ENCODE data around the gene GAS1.

The GAS1 gene

GRCh38 chr9:86965636-86966395, 18.5 kb upstream of the GAS1 start:
- DNase-seq (ENCODE audit: low spot score): no peak

DNA sequence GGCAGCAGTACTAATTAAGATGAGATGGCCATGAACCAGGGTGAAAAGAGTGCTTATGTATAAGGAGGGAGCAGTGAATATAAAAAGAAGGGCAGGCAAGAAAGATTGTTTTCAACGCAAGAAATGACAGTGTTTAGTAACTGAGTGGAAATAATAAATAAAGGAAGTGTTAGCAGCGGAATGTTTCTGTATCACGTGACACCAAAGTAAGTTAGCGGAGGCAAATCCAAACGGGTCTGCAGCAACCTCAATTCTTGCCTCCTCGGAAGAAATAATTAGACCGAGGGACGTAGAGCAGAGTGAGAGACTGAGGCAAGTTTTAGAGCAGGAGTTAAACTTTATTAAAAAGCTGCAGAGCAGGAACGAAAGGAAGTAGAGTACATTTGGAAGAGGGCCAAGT, 15.4 kb upstream of the GAS1 start:
- DNase-seq (ENCODE audit: low spot score): no peak

- no peak for DNase-seq (ENCODE audit: low spot score)
Measured at GRCh38 chr9:86960938-86961337, 13.6 kb upstream of the GAS1 start.

DNA sequence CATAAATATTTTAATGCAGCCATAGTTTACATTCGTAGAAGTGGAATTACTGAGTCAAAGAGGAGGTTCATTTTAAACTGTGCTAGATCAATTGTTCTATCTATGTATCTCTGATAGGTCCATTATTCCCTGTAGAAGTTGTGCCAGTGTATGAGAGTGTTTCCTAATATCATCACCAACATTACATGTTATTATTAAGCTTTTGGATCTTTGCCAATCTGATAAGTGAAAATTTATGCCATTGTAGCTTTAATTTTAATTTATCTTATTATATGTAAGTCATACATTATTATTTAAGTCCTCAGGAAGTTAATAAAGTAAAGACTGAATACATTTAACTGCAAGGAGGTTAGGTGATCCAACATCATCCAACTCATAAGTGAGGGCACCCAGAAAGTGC, 10.9 kb upstream of the GAS1 start:
- no peak for DNase-seq (ENCODE audit: low spot score)

DNA sequence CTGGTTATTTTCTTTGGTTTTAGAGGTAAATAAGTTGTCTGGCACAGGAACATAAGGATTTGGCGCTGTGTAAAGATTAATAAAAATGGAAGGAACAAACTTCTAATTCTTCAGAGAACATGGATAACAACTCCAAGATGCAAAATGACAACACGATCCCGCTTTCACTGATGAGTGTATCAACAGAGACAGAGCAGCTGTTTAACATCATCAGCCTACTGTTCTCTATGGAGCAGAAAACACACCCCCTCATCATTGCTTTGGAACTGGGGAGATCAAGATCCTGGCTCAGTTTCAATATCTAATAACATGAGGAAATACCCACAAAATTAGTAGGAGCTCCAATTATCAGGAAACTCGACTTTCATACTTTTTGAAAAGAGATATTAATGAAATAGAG, 8.3 kb upstream of the GAS1 start:
- no peak for DNase-seq (ENCODE audit: low spot score)

- no peak for DNase-seq (ENCODE audit: low spot score)
Measured at GRCh38 chr9:86955042-86955441, 7.7 kb upstream of the GAS1 start.

GRCh38 chr9:86953181-86953580, 5.9 kb upstream of the GAS1 start:
- no peak for DNase-seq (ENCODE audit: low spot score)

DNA sequence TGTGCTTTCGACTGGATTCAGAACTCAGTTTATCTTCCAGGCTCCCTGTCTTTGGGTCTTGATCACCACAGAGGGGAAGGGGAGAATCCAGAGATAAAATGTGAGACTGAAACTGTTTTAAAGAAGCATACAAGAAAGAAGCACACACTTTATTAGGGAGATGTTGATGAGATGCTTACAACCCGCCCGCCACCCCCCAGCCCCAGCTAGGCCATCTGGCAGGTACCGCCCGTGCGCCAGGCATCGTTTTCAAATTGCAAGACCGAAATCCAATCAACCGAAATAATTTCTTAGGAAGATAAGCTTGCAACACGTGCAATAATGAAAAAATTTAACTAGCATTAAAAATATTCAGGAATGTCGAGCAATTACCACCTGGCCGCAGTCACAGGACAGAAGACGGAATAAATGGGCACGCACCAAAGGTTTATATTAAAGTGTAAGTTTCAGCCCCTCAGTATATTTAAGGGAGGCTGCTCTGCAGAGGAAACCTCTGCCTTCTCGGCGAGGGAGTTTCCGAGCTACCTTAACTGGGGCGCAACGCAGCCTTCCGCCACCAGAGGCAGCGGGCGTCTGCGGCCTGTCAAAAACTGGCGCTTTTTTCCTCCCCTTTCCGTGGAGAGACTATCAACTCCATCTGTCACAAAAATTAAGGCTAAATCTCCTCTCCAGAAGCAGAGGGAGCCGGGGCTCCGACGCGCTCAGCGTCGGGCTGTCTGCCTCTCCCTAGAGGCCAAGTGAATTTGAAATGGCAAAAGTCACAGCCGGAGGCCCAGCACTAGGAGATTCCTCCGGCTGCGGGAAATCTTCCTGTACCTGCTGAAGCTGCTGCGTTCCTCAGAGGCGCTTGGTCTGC, 996 bp upstream of the GAS1 start:
- DNase-seq (ENCODE audit: low spot score): peak; percentile 83

- DNase-seq (ENCODE audit: low spot score): peak; percentile 83
Measured at GRCh38 chr9:86946201-86947145, 833 bp downstream of the GAS1 start.

DNA sequence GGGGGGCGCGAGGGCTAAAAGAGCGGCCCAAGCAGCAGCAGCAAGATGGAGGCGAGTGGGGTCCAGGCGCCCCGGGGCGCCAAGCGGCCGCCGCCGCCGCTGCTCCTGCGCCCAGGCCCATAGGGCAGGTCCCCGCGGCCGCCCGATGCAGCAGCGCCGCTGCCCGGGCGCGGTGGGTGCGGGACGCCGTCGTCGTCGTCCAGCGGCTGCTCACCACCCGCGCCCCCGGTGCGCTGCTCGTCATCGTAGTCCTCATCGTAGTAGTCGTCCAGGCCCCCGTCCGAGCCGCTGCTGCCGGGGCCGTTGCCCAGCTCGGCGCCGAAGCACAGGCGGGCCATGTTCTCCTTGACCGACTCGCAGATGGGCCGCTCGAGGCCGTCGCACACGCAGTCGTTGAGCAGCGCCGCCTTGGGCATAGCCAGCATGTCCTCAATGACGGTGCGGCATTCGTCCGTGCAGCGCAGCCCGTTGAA, 1.5 kb downstream of the GAS1 start:
- DNase-seq (ENCODE audit: low spot score): peak; percentile 67

- DNase-seq (ENCODE audit: low spot score): peak; percentile 31
Measured at GRCh38 chr9:86944796-86945727, 2.2 kb downstream of the GAS1 start.

DNA sequence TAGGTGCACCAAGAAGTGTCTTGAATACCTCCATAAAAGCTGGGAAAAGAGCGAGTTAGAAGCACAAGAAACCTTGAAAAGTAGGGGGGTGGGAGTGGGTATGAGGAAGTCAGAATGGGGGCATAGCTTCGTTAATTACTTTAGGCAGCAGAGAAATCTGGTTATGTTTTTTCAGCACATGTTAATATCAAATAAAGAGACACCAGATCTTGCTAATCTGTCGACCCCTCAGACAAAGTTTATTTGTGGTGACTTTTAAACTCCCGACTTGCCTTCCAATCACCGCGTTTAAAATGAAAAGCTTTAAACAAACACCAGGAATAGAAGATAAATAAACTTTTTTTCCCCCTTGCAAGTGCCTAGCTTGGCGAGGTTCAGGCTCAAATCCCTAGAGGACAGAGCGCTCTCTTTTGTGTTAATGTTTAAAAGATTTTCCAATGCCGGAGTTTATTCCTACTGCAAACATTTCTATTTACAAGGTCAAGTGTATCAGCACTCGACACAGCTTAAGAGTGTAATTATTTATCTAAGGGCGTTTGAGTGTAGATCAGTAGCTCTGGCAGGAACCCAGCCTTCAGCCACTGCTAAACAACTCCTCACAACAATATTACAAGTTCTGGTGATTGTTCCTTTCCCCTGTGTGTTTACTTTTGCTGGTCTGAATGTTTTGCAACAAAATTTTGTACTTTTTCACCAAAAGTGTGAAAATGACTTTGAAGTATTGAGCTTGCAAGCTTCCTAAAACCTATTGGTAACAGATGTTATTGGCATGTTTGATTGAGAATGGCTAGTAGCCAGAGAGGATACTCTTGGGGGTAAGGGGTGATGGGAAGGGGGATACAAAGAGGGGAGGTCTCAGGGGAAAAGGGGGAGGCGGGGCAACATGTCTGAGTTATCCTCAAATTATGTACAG, 3.8 kb downstream of the GAS1 start:
- no peak for DNase-seq (ENCODE audit: low spot score)

DNA sequence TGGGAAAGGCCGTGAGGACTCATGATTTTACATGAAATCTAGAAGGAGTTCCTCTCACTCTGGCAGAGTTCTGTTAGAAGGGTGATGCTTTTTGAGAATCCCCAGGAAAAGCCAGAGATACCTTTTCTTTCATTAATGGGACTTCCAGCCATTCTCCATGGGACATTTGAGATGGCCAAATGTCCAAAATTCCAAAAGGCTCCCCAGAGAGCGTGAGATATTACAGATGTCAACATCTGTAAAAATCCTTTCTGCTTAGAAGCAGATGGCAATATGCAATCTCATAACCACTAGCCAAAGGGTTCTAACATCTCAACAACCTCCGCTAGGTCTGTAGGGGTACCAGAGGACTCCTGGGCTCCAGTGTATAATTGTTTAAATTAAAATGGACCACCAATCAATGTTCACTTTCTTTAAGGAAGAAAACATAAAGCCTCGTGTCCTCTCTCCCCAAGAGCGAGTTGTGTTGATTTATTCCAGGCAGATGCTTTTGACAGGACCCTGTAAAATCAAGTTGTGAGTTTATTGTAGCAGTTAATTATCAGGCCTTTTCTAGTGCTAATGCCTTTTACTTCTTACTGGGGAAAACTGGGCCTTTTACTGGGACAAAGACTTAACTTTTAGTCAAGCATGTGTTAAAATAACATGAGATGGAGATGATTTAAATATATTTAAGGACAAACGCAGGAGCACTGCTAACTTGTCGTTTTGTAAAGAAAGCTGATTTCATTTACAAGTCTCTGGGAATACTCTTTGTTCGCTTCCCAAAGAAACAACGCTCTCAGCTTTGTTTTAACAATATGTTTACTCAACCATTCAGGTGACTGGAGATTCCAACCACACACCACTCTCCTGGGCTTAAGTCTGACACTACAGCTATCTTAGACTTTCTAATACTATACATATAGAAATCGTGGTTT, 4.8 kb downstream of the GAS1 start:
- DNase-seq (ENCODE audit: low spot score): no peak

DNA sequence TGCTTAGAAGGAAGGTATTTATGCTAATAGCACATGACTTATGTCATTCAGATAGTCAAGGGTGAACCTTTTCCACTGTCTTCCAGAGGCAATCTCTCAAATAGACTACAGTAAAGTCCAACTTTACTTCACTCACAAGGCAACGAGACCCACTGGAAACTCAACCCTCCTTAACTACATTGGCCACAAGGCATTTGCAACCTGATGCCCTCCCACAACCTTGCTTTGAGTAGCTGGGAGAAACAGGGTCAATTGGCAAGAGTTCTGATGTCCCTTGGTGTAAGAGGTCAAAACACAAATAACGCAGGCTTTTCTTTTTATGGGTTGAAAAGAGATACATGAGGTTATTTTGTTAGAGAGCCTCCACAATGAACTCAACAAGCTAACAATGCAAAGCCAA, 6.1 kb downstream of the GAS1 start:
- no peak for DNase-seq (ENCODE audit: low spot score)

GRCh38 chr9:86940774-86941173, 6.5 kb downstream of the GAS1 start:
- DNase-seq (ENCODE audit: low spot score): no peak

DNA sequence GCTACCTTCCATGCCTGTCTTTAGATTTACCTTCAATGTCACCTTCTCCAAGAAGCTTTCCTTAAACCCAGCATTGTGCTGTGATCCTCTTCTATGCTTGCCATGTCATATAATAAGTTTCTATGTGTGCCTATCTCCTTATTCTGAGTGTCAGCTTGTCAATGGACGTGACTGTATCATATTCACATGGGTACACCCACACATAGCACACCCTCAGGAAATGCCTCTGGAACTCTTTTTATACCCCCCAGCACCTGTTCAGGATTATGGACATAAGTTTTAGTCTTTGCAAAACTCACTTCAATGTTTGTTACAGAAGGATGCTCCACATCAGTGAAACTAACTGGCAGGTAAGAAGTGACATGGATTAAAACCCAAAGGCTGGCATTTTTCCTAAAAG, 7.4 kb downstream of the GAS1 start:
- DNase-seq (ENCODE audit: low spot score): no peak

- DNase-seq (ENCODE audit: low spot score): no peak
Measured at GRCh38 chr9:86939321-86939720, 8.0 kb downstream of the GAS1 start.

DNA sequence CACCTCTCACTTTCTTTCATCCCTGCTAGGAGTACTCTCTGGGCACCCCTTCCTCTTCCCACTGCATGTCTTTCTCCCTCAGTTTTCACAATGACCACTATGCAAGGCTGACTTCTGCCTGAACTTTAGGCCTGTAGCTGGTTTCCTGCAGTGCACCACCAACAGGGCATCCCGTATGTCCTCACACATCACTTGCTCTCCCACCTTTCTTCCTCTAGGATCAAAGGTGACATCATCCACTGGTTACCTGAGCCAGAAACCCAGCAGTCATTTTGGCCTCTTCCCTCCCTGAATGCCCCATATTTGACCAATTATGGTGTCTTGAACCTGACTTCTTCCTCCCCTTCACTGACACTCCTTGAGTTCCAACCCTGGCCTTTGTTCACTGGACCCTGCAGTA, 8.5 kb downstream of the GAS1 start:
- no peak for DNase-seq (ENCODE audit: low spot score)

DNA sequence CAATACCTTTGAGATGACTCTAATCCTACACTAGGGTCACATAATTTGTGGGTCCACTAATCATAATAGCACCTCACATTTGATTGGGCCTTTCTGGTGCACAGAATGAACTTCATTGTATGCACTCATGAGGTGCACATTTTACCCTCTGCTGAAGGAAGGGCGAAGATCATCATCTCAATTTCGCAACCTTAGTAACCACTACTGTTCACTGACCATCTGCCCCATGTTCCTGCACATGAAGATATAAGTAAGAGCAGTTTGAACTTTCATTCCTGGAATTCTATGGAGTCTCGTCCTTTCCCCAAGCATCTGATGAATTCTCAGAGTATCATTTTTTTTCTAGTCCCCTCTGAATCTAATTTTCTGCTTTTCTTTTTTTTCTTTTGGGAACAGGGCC, 21.2 kb downstream of the GAS1 start:
- DNase-seq (ENCODE audit: low spot score): peak; percentile 56
